HFFc6 (cell line): ENCODE results near the gene DDX3X. TPM values are rescaled to one million over a fixed set of nuclear protein-coding genes. Genes with fewer than 3 reads are reported as not detected.
"Not testable (repeated sequence)": the region's sequence is repeated elsewhere in the genome, so short reads cannot be mapped to it uniquely, and the experiment has no call there.

Experiments
- DNase-seq: peaks from one replicate; pipeline ENCODE4 v3.0.0-alpha.2; 2018
- H3K27ac Mint-ChIP-seq: 2 replicates; pipeline ENCODE4 v1.8.0; 2020; ENCODE audit warnings: mild to moderate bottlenecking, mixed read lengths
- H3K27me3 Mint-ChIP-seq: 2 replicates; pipeline ENCODE4 v1.8.0; 2021; ENCODE audit warnings: mild to moderate bottlenecking, moderate library complexity, mixed read lengths; ENCODE audit not compliant: insufficient read depth
- H3K36me3 Mint-ChIP-seq: 2 replicates; pipeline ENCODE4 v1.8.0; 2021; ENCODE audit warnings: low read depth, mixed read lengths
- H3K4me1 Mint-ChIP-seq: 2 replicates; pipeline ENCODE4 v1.8.0; 2020; ENCODE audit warnings: low read depth, mixed read lengths
- H3K4me3 Mint-ChIP-seq: 2 replicates; pipeline ENCODE4 v1.8.0; 2020; ENCODE audit warnings: mild to moderate bottlenecking, moderate library complexity, mixed read lengths
- H3K9me3 Mint-ChIP-seq: 2 replicates; pipeline ENCODE4 v1.8.0; 2020; ENCODE audit warnings: mild to moderate bottlenecking, mixed read lengths
- total RNA-seq, 6 experiments: library from RNA; stranded (reverse); fragmentation: NEBNext Ultra II Directional; extraction: Animal tissue kit (Norgen Biotek cat#: 25700); gene quantifications; 2 replicates in 1 of 6; 3 replicates in 5 of 6; pipeline ENCODE4 v1.2.3, GENCODE V29; 2021
- TF ChIP-seq, protein P1 (sequence below): fragments of 200-600 bp; sonication (generic); IDR thresholded peaks from 2 replicates; pipeline ENCODE4 v1.5.0; 2021; ENCODE audit warnings: antibody characterized with exemption, mild to moderate bottlenecking

Gene DDX3X
- total RNA-seq, 6 experiments from 2014 or later, result 186 to 228 (median 213) TPM

DNA sequence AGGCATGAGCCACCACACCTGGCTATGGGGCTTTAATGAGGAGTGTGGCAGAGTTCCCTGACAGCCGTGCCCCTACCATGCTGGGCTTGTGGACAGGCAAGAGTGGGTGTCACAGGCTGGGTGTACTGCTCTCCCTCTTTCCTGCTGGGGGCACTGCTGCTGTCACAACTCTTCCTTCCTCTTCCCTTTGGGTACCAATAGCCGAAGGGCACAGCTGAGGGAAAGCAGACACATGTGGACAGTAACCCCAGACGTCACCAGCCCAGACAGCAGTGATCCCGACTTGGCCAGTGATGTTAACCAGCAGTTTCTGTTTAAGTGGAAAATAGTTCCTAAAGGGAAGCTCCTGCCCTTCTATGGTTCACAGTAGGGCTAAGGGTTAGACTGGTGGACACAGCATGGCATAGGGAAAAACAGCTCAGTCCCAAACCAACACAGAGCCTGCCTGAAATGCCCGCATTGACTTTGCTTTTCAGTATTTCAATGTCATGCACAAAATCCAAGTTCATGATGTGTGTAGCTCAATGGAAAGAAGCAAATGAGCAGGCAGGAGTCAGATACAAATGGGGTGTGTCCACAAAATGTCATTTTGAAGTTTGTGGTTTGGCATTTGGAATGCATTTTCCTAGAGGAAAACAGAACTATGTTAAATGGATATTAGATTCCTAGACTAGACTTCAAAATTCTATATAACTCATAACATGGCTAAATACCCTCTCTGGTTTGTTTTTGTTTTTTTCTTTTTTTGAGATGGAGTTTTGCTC is 24.9 kb upstream of the DDX3X start:
- Mint-ChIP-seq H3K27me3 (no peaks in the 10 kb centered on the region; the same call in 1 of the 2 replicates), H3K9me3 (no peaks in the 10 kb centered on the region), H3K27ac (no peak overlapping the region), H3K4me3 (no peak overlapping the region), H3K36me3 (no peaks in the 10 kb centered on the region), H3K4me1 (peaks cover 19% of the 10 kb centered on the region)
- no peak for DNase-seq
- TF ChIP-seq, protein P1, sequence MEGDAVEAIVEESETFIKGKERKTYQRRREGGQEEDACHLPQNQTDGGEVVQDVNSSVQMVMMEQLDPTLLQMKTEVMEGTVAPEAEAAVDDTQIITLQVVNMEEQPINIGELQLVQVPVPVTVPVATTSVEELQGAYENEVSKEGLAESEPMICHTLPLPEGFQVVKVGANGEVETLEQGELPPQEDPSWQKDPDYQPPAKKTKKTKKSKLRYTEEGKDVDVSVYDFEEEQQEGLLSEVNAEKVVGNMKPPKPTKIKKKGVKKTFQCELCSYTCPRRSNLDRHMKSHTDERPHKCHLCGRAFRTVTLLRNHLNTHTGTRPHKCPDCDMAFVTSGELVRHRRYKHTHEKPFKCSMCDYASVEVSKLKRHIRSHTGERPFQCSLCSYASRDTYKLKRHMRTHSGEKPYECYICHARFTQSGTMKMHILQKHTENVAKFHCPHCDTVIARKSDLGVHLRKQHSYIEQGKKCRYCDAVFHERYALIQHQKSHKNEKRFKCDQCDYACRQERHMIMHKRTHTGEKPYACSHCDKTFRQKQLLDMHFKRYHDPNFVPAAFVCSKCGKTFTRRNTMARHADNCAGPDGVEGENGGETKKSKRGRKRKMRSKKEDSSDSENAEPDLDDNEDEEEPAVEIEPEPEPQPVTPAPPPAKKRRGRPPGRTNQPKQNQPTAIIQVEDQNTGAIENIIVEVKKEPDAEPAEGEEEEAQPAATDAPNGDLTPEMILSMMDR, result no peak

DNA sequence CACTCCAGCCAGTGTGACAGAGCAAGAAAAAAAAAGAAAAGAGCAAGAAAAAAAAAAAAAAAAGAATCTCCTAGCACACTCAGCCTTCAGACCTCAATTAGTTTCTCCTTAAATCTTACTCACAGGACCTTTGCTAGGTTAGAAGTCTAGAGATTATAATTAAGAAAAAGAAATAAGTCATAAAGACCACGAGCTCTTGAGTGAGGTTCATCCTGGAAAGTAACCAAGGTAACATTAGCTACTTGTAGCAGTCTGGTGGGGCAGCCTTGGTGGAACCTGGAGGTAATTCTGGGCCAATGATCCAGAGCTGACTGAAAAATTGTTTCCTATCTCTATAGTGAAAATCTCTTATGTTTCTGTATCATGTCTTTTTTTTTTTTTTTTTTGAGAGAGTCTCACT is 21.2 kb upstream of the DDX3X start:
- H3K27ac Mint-ChIP-seq, result peak overlapping the region; percentile 80
- H3K27me3 Mint-ChIP-seq, result no peaks in the 10 kb centered on the region
- DNase-seq, result no peak
- no peak overlapping the region for H3K4me3 Mint-ChIP-seq
- peaks cover 22% of the 10 kb centered on the region for H3K4me1 Mint-ChIP-seq
- no peaks in the 10 kb centered on the region for H3K36me3 Mint-ChIP-seq
- TF ChIP-seq, protein P1, result no peak
- H3K9me3 Mint-ChIP-seq, result no peaks in the 10 kb centered on the region

DNA sequence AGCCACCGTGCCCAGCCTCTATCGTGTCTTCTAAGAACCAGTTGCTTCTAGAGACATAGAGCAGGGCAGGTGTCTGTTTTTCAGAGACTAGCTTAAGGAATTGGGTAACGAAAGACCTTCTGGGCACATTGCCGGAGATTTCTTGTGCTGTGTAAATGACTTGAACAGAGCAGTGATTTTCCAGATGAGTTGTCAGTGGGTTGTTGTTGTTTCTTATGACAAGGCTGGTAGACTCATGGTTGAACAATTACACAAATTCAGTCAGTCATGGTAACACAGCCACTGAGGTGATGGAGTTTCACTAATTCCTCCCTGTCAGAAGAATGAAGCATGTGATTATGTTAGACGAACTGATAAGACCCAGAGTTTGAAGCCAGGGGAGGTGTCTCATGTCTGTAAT is 20.5 kb upstream of the DDX3X start:
- Mint-ChIP-seq H3K4me1 (peaks cover 22% of the 10 kb centered on the region), H3K27ac (peak overlapping the region; percentile 80), H3K4me3 (no peak overlapping the region), H3K36me3 (no peaks in the 10 kb centered on the region), H3K9me3 (no peaks in the 10 kb centered on the region), H3K27me3 (no peaks in the 10 kb centered on the region)
- TF ChIP-seq, protein P1, result no peak
- peak; percentile 82 for DNase-seq

- TF ChIP-seq, protein P1, result no peak
- H3K27me3 Mint-ChIP-seq, result no peaks in the 10 kb centered on the region
- H3K4me1 Mint-ChIP-seq, result peaks cover 22% of the 10 kb centered on the region
- DNase-seq, result no peak
- no peaks in the 10 kb centered on the region for H3K9me3 Mint-ChIP-seq
- H3K36me3 Mint-ChIP-seq, result no peaks in the 10 kb centered on the region
- peak overlapping the region; percentile 80; the same call in 1 of the 2 replicates for H3K27ac Mint-ChIP-seq
- no peak overlapping the region for H3K4me3 Mint-ChIP-seq
These were observed 19.8 kb upstream of the DDX3X start for GRCh38 chrX:41314204-41314603.

GRCh38 chrX:41314881-41315280 is 19.1 kb upstream of the DDX3X start:
- H3K27me3 Mint-ChIP-seq, result no peaks in the 10 kb centered on the region
- no peak overlapping the region for H3K27ac Mint-ChIP-seq
- TF ChIP-seq, protein P1, result no peak
- no peak overlapping the region for H3K4me3 Mint-ChIP-seq
- no peak for DNase-seq
- H3K9me3 Mint-ChIP-seq, result no peaks in the 10 kb centered on the region
- H3K4me1 Mint-ChIP-seq, result peaks cover 22% of the 10 kb centered on the region
- no peaks in the 10 kb centered on the region for H3K36me3 Mint-ChIP-seq

DNA sequence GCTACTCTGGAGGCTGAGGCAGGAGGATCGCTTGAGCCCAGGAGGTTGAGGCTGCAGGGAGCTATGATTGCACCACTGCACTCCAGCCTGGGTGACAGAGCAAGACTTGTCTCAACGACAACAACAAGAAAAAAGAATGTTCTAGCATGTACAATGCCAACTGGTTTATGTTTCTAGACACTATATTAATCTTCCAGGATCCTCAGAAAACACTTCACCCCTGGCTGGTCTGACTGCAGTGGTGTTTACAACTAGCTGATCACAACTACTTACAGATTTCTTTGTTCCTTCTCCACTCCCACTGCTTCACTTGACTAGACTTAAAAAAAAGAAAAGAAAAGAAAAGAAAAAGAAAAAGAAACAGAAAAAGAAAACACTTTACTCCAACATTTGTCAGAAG is 17.7 kb upstream of the DDX3X start:
- H3K4me1 Mint-ChIP-seq, result peaks cover 22% of the 10 kb centered on the region
- not testable (repeated sequence) for H3K9me3 Mint-ChIP-seq, H3K36me3 Mint-ChIP-seq, H3K27ac Mint-ChIP-seq, H3K27me3 Mint-ChIP-seq, DNase-seq, H3K4me3 Mint-ChIP-seq
